HG02884 (cell line): Measurements from ENCODE around the gene TRIO.
A peak's percentile ranks its signal among the peaks of the same experiment; 100 is the strongest.

Source experiments
- ATAC-seq: cut with Tn5 transposase; IDR thresholded peaks from one replicate; pipeline ENCODE4 v1.9.1; 2021; ENCODE audit warnings: mild to moderate bottlenecking, moderate library complexity; ENCODE audit not compliant: unreplicated experiment

Gene TRIO

DNA sequence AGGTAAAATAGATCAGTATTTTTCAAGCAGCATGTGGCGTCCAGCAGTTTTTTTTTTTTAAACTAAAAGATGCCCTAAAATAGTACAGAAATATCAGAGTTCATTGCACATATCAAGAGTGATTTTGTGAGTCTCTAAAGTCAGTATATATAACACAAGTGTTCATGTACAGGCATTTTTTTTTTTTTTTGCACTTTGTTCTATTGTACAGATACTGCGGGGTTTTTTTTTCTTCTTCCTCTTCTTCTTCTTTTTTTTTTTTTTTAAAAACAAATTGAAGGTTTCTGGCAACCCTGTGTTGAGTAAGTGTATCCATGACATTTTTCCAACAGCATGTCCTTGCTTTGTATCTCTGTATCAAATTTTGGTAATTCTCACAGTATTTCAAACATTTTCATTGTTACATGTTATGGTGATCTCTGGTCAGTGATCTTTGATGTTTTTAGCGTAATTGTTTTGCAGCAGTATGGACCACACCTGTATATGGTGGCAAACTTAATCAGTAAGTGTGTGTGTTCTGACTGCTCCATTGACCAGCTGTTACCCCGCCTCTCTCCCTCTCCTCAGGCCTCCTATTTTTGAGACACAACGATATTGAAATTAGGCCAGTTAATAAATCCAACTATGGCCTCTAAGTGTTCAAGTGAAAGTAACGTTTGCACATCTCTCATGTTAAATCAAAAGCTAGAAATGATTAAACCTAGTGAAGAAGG, 76.8 kb downstream of the TRIO start:
- ATAC-seq = no peak

DNA sequence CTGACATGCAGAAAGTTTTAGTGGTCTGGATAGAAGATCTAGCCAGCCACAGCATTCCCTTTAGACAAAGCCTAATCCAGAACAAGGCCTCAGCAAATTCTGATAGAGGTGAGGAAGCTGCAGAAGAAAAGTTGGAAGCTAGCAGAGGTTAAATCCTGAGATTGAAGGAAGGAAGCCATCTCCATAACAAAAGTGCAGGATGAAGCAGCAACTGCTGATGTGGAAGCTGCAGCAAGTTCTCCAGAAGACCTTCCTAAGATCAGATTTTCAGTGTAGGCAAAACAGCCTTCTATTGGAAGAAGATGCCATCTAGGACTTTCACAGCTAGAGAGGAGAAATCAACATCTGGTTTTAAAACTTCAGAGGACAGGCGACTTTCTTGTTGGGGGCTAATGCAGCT, 77.5 kb downstream of the TRIO start:
- ATAC-seq = no peak

DNA sequence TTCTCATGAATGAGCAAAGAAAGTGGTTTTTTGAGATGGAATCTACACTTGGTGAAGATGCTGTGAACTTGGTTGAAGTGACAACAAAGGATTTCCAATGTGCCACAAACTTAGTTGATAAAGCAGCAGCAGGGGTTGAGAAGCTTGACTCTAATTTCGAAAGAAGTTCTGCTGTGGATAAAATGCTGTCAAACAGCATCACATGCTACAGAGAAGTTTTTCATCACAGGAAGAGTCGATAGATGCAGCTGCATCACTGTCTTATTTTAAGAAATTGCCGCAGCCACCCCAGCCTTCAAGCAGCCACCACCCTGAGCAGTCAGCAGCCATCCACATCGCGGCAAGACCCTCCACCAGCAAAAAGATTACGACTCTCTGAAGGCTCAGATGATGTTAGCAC, 78.6 kb downstream of the TRIO start:
- ATAC-seq = no peak

DNA sequence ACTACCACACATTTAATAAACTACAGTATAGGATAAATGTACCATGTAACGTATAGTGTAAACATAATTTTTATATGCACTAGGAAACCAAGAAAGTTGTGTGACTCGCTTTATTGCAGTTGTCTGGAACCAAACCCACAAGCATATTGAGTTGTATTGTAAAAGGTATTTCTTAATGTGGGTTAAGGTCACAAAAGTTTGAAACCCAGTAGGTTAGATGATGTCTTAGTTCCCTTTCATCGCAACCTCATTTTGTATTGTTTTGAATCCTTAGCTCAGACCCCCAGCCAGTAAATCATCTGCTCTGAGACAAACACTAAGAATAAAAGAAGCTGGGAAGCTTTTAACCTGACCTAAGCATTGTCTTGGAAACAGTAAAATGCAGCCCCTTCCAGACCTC, 79.1 kb downstream of the TRIO start:
- ATAC-seq = no peak

DNA sequence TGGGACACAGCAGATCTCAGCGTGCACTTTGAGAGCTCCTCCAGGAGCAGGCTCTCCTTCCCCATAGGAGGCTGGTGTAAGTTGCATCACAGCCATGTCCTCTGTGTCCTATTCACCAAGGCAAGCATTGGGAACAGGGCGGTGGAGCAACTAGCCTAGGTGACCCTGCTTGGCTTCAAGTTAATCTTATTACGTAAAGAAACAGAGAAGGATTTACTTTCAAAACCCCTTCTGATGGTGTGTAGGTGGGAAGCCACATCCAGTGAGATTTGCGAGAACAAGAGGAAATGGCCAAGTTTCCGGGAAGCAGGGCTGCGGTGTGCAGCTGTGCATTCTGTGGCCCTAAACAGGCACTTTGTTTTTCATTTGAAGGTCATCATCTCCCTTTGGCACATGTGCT, 80.2 kb downstream of the TRIO start:
- no peak for ATAC-seq

DNA sequence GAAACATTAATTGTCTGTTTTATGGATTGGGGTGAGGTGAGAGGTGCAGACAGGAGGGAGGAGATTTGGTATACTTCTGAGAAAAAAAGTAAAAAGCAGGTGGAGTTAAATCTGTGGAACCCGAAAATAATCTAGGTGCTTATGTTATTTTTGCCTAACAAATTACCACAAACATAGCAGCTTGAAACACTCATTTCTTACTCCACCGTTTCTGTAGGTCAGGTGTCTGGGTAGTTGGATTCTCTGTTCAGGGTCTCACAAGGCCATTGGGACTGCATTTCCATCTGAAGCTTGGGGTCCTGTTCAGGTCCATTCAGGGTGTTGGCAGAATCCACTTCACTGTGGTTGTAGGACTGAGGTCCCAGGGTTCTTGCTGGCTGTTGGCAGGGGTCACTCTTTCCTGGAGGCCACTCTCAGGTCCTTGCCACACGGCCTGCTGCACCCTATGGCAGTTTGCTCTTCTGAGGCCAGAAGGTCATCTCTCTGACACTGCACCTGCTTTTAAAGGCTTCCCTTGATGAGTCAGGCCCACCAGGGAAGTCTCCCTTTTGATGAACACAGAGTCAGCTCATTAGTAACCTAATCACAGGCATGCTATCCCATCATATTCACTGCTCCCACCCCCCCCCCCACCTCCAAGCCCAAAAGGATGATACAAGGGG, 82.2 kb downstream of the TRIO start:
- ATAC-seq = no peak

DNA sequence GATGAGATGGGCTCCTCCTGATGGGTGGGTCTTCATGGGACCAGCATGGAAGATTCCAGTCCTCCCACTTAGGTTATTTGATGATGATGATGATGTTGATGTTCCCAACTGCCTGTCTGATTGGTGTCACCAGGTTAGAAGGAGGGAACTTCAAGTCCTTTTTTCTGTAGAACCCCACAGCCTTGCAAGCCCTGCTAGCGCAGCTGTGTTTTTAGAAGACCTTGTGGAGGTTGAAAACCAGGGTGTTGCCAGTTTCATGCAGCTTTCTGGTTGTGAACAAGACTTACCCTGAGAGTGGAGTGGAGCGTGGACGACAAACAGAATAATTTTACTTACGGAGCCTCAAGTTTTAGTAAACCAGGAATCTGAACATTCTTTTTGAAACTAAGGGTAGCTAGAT, 83.0 kb downstream of the TRIO start:
- no peak for ATAC-seq

DNA sequence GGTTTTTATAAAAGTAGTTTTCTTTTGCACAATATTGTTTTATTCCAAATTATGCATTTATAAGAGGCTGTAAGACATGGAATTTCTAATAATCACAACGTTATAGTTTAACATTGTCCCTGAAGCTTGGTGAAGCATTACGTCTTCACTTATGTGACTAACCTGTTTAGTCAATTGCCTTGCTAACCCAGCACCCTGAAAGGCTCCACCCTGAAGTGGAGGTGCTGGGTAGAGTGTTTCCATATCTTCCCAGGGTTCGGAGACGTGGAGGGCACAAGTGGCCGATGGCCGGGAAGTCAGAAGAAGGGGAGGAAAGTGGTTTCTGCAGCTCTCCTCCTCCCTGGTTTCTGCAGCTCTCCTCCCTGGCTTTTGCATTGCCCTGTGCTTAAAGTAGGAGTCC, 83.4 kb downstream of the TRIO start:
- no peak for ATAC-seq

DNA sequence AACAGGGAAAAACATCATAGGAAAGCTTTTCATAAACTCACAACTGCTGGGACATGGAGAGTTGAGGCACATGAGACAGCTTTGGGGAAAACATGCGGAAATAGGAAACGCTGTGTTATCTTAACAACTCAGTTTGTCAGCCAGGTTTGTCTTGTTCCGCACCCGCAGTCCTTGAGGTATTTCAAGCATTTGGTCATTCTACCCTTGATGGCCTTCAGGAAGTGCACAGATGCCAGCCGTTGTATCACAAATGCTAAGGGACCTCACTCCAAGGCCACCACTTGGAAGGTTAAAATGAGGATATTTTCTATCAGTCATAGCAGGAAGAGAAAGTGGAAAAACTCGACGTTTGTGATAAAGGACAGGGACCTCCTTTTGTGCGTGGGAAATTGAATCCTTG, 83.8 kb downstream of the TRIO start:
- ATAC-seq = no peak

DNA sequence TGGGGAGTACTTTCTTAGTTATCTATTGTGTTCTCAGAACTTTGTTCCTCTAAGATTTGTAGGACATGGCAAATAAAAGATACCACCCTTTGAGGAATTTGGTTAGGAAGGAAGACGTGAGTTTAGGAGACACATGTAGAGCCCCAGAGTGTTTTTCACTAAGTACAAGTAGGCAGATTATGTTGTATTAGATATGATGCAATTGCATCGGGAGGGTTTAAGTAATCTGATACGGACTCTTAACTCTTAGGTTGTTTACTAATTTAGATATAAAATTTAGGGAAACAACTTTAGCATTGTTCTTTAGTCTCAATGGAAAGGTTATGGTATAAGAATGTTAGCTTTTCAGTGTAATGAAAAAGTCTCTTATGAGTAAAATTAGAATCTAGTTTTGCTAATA, 84.4 kb downstream of the TRIO start:
- no peak for ATAC-seq

DNA sequence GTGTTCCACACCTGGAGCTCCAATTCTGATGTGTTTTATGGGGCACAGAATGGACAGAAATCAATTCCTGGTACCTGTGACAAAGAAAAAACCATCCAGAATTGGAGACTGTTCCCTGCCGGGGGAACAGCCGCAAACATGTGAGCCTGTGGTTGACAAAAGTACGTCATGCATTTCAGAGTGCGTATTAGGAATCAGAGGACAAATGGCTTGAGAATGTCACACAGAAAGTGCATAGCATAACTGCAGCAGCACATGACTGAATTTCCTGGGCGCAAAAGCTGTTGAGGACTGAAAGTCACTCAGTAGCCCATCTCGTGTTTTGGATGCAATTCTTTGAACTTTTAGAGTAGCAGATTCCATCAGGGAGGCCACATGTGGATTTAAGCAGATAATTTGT, 85.1 kb downstream of the TRIO start:
- no peak for ATAC-seq

DNA sequence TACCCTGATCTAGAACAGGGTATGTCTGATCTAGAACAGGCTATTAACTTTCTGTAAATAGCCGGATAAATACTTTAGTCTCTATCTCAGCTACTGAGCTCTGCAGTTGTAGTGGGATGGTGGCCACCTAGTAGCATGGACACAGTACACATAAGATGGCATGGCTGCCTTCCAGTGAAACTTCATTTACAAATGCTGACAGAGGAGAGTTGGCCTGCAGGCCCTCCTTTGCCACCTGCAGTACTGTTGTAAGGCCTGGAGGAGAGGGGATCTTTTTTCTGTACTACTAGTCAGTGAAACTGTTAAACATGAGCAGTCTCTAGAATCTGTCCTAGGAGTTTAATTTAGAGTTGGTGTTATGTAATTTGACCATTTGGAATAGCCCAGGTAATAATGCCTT, 86.0 kb downstream of the TRIO start:
- no peak for ATAC-seq

DNA sequence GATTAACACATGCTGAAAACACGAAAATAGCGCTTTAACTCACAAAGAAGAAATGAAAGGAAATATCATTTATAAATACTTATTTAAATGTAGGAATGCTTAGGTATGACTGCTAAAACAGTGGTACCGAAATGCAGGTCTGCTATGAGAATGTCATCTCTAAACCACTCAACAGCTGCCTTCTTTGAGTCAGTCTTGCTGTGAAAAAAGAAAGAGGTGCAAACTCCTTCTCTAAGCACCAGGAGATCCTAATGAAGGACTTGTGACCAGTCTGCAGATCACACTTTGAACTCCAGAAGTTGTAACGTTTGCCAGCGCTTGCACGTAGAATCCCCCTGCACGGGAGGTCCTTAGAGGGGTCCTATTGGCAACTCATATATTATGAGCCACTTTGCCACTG, 86.6 kb downstream of the TRIO start:
- no peak for ATAC-seq

DNA sequence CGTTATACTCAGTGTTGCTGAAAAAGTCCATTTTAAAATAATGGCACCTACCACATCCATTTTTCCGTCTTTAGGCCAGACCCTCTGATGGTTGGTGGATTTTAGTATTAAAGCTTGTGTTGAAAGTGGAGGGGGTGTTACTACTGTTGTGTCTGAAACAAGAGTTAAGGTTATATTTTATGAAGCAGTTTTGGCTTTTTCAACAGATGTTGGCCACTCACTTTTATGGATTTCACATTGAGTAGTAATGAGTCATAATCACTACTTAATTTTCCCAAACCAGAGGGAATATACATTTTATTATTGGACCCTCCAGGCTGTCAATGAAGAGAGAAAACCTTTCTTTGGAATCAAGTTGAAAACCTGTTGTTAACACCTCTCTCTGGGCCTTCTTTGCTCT, 88.0 kb downstream of the TRIO start:
- no peak for ATAC-seq

DNA sequence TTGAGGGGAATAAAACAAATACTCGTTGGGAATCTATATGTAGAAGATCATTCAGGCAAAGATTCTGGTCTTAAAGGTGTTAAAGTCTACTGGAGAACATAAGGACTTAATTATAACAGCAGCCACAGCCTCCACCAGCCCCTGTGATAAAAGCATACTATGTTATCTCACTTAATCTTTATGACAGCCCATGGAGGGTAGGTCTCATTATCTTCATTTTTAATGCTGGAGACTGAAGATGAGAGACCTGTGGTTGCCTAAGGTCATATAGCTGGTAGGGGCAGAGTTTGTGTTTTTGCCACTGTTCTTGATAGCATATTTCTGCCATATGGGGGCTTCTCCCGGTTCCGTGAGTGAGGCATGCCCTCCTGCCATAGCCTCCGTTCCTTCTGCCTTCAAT, 88.7 kb downstream of the TRIO start:
- no peak for ATAC-seq

DNA sequence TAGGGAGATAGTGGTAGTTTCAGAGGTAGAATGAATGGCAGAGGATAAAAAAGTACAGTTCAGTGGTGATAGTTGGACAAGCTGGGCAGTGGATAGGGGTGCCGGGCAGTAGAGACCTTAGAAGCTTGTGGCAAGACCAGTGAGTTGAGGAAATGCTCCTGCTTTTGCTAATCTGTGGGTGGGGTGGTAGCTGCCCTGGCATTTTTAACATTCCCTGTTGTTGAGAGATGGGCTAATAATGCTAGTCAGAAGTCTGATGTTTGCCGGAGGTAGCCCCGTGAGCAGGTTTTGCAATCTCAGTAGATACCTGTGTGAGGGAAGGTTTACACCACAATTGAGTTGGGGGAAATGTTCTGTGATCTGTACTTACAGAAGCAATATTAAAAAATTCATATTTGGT, 91.1 kb downstream of the TRIO start:
- no peak for ATAC-seq

DNA sequence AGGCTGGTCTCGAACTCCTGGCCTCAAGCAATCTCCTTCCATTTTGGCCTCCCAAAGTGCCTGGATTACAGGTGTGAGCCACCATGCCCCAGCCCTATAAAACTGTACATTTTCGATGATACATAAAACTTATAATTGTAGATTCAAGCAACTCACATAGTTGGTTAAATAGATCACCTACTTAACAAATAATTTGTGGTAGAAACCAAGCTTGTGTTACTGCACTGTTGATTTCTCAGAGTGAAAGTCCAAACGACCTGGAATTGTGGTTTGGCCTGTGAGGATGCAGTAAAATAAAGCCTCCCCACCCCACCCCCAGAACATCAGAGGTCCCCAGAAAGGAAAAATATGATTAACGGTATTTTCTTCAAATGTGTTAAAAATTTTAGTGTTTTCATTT, 92.7 kb downstream of the TRIO start:
- ATAC-seq = peak; percentile 39

DNA sequence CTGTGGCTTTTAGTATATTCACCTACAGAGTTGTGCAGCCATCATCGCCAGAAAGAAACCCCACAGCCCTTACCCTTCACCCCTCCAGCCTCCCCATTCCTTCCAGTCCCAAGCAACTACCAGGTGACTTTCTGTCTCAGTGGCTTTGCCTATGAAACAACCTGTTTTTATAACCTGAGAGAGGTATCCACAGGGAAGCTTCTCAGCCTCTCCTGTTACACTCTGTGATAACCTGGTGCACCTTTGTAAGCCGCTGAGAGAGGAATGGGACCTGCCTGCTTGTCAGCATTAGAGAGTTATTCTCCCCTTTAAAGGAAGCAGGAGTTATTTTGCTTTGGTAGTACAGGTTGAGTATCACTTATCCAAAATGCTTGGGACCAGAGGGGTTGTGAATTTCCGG, 93.6 kb downstream of the TRIO start:
- no peak for ATAC-seq

DNA sequence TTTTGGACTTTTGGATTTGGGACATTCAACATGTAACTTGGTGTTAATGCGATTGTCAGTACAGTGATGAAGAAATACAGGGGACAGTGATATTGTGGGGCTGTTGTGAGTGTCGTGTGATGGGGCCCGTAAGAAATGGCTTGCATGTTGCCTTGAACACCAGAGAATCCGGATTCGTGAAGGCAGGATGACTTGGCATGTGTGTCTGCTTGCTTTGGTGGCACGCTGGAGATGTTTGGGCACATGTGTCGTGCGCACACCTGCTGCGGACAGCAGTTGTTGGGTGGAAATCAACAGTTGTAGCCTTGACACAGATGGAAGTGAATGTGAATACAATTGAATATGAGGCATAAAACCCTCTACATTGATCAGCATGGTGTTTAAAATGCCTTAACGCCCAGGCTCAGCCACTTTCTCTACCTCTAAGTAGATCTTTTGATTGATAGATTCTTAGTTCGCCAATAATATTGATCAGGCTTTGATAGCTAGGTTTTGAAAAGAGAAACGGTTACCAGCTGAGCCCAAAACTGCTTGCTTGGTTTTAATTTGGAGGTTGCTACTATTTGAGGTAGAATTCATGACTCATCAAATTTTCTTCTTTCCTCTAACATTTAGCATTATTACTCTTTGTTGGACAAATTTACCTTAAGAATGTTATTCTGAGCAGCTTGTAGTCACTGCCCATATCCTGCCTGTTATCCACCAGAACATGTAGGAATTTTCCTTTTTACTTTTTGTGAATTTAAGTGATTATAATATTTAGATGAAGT, 94.4 kb downstream of the TRIO start:
- no peak for ATAC-seq

DNA sequence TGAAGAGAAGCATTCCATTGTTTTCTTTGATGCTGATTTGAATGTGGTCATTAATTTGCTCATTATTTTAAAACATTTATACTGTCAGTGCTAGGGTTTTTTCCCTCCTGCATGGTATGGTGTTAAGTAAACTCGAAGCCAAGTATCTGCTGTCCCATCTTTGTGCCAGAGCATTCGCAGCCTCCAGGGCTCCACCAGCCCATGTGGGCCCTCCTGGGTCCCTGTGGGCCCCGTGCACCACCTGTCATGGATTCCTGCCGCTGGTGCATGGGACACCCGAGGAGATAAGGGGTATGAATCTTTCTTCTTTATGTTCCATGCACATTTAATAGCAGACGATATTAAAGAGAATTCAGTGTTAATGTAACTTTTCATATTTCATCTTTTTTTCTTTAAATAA, 95.1 kb downstream of the TRIO start:
- ATAC-seq = no peak

DNA sequence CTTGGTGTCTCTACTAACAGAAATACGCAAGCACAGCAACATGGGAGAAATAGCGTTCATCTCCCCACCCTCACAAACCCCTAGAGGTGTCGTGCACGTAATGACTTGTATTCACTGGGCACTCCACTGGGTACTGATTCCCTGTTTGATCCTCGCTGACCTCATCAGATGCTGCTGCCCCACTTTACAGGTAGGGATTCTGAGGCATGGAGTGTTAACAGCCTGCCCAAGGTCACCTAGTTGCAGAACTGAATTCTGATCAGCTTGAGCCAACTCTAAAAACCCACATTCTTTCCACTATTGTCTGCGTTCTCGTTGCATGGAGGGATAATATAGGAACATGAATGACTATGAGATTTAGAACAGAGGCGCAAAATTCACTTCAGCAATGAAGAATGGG, 96.3 kb downstream of the TRIO start:
- ATAC-seq = no peak

DNA sequence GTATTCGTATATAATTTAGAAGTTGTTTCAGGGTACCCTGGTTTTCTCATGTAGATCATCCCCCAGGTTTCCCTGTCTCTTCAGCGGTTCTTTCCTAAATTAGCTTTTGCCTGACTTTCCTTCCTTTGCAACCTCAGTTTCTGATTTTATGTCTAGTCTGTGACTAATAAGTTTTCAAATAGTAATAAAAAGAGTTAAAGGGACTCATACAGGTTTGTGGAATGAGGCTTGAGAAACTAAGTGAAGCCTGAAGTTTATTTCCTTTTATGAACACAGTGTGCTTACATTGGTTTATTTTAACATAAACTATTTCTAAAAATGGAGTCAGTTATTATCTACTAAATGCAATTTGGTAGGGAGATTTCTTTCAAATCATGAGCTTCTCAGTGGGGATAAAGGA, 96.8 kb downstream of the TRIO start:
- no peak for ATAC-seq
